Esophagus muscularis mucosa (tissue), 3 donors: ENCODE measurements around the gene TMEM80.

Experiments
- CTCF ChIP-seq, 3 experiments: fragments of 200-600 bp in 2 of 3; fragments of 450-650 bp in 1 of 3; sonication (generic) in 2 of 3; IDR thresholded peaks; one replicate each; pipeline ENCODE4 v1.5.1; 2017 to 2019; ENCODE audit warnings: antibody characterized with exemption in 3 of 3, mild to moderate bottlenecking in 2 of 3, moderate library complexity in 1 of 3
- POLR2A ChIP-seq: fragments of 450-650 bp; IDR thresholded peaks from one replicate; pipeline ENCODE4 v1.6.1; 2017; ENCODE audit warnings: antibody characterized with exemption, moderate library complexity, mild to moderate bottlenecking, low read depth
- POLR2AphosphoS5 ChIP-seq, 2 donors: sonication (generic); formaldehyde crosslinking; IDR thresholded peaks; one replicate each; pipeline ENCODE4 v1.6.1; 2017; ENCODE audit warnings: antibody characterized with exemption in 2 of 2

DNA sequence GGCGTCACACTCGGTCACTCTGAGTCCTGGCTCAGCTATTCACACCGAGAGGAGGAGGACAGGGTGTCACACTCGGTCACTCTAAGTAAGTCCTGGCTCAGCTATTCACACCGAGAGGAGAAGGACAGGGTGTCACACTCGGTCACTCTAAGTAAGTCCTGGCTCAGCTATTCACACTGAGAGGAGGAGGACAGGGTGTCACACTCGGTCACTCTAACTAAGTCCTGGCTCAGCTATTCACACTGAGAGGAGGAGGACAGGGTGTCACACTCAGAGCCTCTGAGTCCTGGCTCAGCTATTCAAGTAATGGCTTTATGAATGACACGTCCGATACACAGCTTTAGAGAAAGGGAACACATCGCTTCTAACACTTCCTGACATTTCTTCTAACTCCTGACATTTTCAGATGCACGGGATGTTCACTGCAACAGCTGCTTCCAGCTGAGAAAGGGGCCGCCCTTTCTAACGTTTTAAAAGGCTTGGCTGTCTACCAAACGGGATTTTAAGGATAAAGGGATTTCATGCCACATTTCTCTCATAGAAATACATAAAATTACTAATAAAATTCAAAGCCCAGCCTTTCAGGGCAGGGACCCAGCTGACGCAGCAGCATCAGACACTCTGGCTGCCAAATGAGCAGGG lies 30.4 kb upstream of the TMEM80 start:
- TF ChIP-seq CTCF (IDR thresholded peaks at IDR 0.05) (no peak), POLR2A (no peak), POLR2AphosphoS5 (IDR thresholded peaks at IDR 0.05) (peak in 1 of 2 donors; percentile 35)
